Fibroblast of villous mesenchyme (primary cell): ENCODE measurements around the gene INPP5J. TPM values are rescaled to one million over a fixed set of nuclear protein-coding genes. Genes with fewer than 3 reads are reported as not detected.

Source experiments
- DNase-seq: peaks from one replicate; pipeline ENCODE4 v3.0.0-alpha.2; 2010; ENCODE audit warnings: low read depth
- H3K4me3 ChIP-seq: 2 replicates; pipeline ENCODE4 v1.5.1; 2011; ENCODE audit warnings: low read depth, mild to moderate bottlenecking, low read length
- total RNA-seq: library from RNA; depleted of rRNA; stranded (reverse); fragments of >200 nt; gene quantifications from 2 replicates; pipeline ENCODE4 v1.2.3, GENCODE V29; 2012
- TF ChIP-seq, protein P1 (sequence below): IDR thresholded peaks from 2 replicates; pipeline ENCODE4 v1.5.1; 2012; ENCODE audit warnings: low read depth, mild to moderate bottlenecking, low read length; ENCODE audit not compliant: insufficient read depth

Gene INPP5J
- total RNA-seq, 1 donor, result 0.43 TPM

DNA sequence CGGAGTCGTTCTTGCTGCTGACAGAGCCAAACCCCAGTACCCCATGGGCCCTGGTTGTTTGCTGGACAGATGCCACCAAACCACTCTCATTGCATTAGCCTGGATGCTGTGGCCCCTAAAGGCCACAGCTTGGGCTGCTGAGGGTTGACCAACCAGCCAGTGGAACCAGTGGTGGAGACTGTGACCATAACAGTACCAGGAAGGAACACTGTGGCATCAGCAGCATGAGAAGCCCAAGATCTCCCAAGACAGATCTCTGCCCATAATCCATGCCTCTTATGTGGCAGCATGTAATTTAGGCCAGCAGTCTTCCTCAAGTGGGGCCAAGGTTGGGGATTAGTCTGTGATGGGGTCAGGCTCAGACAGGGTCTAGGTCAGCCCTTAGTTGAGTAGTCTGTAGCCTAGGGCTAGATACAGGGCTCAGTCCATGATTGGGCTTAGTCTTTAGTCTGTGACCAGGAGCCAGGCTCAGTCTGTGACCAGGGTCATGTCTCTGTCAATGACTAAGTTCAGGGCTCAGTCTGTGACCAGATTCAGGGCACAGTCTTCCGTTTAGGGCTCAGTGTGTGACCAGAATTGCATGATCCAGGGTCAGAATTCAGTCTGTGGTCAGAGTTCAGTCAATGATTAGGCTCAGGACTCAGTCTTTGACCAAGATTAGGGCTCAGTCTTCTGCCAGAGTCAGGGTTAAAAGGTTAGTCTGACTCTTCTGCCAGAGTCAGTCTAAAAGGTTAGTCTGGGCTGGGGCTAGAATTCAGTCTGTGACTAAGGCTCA is 4.5 kb upstream of the INPP5J start:
- TF ChIP-seq, protein P1, sequence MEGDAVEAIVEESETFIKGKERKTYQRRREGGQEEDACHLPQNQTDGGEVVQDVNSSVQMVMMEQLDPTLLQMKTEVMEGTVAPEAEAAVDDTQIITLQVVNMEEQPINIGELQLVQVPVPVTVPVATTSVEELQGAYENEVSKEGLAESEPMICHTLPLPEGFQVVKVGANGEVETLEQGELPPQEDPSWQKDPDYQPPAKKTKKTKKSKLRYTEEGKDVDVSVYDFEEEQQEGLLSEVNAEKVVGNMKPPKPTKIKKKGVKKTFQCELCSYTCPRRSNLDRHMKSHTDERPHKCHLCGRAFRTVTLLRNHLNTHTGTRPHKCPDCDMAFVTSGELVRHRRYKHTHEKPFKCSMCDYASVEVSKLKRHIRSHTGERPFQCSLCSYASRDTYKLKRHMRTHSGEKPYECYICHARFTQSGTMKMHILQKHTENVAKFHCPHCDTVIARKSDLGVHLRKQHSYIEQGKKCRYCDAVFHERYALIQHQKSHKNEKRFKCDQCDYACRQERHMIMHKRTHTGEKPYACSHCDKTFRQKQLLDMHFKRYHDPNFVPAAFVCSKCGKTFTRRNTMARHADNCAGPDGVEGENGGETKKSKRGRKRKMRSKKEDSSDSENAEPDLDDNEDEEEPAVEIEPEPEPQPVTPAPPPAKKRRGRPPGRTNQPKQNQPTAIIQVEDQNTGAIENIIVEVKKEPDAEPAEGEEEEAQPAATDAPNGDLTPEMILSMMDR, result no peak
- no peak overlapping the region for H3K4me3 ChIP-seq
- DNase-seq, result no peak

DNA sequence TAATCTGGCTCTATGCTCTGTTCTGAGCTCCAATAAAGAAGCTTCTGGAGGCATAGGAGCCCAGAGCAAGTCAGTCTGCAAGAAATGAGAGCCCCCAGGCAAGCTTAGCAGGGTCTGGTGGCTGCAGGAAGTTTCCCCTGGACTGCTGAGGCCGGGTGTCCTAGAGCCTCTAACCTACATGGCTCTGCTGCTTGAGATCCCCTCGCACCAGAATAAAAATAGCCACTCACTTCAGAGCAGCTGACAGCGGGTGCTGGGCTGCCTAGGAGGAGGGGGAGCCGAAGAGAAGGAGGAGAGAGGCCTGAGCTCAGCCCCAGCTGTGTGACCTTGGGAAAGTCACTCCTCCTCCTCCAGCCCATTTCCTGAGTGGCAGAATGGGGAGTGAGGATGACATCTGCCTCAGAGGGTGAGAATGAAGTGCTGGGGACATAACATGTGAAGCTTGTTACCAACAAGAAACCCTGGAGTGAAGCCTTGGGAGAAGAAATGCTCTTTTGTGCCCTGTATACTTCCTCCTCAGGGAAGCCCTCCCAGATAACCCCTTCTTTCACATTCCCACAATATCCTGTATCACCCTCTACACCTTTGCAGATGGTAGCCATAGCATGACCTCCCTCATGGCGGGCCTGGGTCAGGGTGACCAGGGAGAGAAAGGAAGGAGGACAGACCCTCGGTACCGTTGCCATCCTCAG is 3.6 kb upstream of the INPP5J start:
- no peak for DNase-seq
- H3K4me3 ChIP-seq, result no peak overlapping the region
- TF ChIP-seq, protein P1, result no peak

DNA sequence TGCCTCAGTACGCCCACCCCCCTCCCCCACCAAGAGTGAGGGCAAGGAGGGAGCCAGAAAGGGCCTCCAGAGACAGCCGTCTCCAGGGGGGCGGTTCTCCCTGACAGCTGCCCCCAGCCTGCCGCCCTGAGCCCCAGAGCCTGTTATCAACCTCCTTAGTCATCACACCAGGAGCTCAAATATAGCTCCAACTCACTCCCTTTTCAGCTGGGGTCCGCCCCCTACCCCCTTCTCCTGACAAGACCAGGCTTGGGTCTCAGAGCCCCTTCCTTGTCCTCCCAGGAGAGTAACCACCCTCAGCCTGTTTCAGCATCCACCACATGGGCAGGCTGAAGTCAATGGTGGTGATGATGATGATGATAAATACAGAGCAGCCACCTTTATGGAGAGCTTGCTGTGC is 2.5 kb upstream of the INPP5J start:
- TF ChIP-seq, protein P1, result no peak
- no peak overlapping the region for H3K4me3 ChIP-seq
- DNase-seq, result no peak

DNA sequence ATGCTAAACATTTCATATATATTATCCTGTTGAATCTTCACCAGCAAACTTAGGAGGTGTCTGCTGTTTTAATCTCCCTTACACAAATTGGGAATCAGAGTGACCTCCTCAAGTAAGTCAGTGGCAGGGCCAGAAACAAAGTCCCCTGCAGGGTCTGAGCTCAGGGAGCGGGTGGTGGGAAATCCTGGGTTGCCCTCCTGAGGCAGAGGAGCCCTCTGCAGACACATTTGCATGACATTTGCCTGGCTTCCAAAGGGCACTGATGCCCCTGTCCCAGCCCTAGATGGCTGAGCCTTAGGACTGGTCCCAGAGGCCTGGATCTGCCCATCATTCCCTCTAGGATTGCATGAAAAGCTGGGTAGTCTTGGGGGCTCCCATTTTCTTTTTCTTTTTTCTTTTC is 2.1 kb upstream of the INPP5J start:
- TF ChIP-seq, protein P1, result no peak
- H3K4me3 ChIP-seq, result no peak overlapping the region
- DNase-seq, result no peak

DNA sequence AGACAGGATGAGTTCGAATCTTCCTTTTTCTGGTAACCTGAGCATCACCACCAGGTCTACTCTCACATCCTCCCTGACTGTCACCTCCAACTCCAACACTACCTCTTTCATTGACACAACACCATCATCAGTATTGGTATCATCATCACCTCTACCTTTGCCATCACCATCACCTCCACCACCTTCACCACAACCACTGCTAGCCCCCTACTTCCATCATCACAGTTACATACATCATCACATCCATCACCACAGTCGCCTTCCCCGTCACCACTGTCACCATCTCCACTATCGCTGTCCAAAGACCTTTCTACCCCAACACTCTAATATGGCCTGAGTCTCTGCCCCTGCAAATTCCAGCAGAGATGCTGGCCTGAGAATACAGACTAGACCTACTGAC is 1.4 kb upstream of the INPP5J start:
- no peak overlapping the region for H3K4me3 ChIP-seq
- no peak for DNase-seq
- TF ChIP-seq, protein P1, result no peak

DNA sequence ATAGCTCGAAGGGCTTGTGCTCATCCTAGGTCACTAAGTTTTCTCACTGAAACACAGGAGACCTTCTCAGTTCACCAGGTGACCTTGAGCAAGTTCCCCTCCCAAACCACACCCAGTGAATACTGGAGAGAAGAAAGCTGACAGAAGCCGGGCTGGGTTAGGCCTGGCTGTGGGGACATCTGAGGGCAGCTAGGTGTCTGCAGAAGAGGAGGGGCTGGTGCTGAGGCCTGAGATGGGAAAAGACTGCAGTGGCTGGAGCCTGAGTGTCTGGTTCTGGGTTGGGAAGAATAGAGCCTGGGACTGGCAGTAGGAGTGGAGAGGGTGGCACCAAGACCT is 602 bp upstream of the INPP5J start:
- DNase-seq, result no peak
- H3K4me3 ChIP-seq, result no peak overlapping the region
- TF ChIP-seq, protein P1, result no peak

DNA sequence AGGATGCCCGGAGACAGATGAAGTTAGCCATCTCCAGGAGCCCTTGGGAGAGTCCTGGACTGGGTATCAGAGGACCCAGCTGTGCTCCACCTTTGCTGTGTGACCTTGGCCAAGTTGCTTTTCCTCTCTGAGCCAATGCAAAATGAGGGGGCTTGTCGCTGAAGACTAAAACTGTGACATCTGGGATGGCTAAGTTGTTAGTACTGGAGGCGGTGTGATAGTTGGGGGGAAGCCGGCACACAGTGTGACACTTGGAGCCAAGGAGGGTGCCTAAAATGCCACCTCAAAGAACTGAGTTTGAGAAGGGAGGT is 481 bp downstream of the INPP5J start:
- TF ChIP-seq, protein P1, result no peak
- DNase-seq, result no peak
- peak overlapping the region; percentile 56 for H3K4me3 ChIP-seq
